GM12864 (cell line): Measurements from ENCODE around the gene PGBD1.

ENCODE experiments used
- DNase-seq: peaks from one replicate; pipeline ENCODE4 v3.0.0-alpha.2; 2011; ENCODE audit warnings: low read depth
- H3K4me3 ChIP-seq: 2 replicates; pipeline ENCODE4 v1.5.1; 2011; ENCODE audit warnings: mild to moderate bottlenecking, low read depth, low read length, control low read depth
- TF ChIP-seq, protein P1 (sequence below): IDR thresholded peaks from 2 replicates; pipeline ENCODE4 v1.5.1; 2011; ENCODE audit warnings: low read depth, mild to moderate bottlenecking, moderate library complexity, low read length, control low read depth, inconsistent platforms; ENCODE audit errors: missing control alignments

The PGBD1 gene

DNA sequence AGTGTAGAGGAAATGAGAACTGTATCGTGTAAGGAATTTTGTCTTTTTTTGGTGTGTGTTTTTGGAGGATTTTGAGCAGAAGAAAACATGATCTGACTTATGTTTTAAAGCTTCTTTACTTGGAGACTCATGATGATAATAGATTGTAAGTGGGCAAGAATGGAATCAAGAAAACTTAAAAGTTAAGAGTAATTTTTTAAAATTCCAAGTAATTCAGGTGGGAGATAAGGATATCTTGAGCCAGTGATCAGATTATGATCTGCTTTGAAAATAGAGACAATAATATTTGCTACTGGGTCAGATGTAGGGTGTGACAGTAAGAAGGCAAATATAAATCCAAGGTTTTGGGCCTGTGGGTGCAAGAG is 13.7 kb upstream of the PGBD1 start:
- TF ChIP-seq, protein P1, sequence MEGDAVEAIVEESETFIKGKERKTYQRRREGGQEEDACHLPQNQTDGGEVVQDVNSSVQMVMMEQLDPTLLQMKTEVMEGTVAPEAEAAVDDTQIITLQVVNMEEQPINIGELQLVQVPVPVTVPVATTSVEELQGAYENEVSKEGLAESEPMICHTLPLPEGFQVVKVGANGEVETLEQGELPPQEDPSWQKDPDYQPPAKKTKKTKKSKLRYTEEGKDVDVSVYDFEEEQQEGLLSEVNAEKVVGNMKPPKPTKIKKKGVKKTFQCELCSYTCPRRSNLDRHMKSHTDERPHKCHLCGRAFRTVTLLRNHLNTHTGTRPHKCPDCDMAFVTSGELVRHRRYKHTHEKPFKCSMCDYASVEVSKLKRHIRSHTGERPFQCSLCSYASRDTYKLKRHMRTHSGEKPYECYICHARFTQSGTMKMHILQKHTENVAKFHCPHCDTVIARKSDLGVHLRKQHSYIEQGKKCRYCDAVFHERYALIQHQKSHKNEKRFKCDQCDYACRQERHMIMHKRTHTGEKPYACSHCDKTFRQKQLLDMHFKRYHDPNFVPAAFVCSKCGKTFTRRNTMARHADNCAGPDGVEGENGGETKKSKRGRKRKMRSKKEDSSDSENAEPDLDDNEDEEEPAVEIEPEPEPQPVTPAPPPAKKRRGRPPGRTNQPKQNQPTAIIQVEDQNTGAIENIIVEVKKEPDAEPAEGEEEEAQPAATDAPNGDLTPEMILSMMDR, result no peak
- no peak for DNase-seq
- peak overlapping the region; percentile 77 for H3K4me3 ChIP-seq

DNA sequence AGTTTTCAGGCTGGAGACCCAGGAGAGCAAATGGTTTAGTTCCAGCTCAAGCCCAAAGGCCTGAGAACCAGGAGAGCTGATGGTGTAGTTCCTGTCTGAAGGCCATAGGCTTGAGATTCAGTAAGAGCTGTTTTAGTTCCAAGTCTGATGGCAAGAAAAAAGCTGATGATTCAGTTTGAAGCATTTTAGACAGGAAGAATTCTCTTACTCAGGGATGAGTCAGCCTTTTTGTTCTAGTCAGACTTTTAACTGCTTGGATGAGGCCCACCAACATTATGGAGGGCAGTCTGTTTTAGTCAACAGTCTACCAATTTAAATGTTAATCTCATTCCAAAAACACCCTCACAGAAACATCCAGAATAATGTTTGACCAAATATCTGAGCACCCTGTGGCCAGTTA is 11.9 kb upstream of the PGBD1 start:
- DNase-seq, result no peak
- TF ChIP-seq, protein P1, result no peak
- no peak overlapping the region for H3K4me3 ChIP-seq

DNA sequence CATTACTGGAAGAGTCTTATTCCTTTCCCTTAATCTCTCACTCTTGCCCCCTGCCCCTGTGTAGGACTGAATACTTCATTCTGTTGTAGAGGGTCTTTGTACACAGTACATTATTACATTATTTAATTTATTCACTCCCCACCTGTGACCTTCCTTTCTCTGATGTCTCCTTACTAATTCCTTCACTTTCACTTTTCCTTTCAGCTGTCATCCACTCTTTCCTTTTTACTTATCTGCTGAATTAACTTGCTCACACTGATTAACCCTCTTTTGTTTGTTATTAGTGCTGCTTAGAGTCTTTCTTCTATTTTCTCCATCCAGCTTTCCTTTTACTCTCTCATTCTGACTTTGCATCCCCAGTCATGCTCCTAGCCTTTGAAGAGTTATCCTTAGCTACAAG is 6.5 kb upstream of the PGBD1 start:
- no peak for DNase-seq
- H3K4me3 ChIP-seq, result no peak overlapping the region
- TF ChIP-seq, protein P1, result no peak

DNA sequence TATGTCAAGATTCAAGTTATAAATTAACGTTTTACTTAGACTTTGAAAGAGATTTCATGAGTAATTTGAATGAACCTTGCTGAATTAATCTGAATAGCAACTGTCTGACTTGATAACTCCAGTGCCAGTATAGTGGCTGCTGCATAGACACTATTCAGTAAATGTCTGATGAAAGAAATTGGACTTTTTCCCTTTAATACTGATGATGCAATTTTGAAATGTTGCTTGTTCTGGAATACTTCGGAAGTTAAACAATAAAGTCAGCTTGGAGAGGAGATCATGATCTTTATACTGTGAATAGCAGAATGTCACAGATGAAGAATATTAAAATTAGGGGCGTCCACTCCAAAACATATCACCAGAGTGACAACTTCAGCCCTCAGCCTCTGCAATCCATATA is 3.6 kb upstream of the PGBD1 start:
- TF ChIP-seq, protein P1, result no peak
- no peak for DNase-seq
- H3K4me3 ChIP-seq, result no peak overlapping the region

DNA sequence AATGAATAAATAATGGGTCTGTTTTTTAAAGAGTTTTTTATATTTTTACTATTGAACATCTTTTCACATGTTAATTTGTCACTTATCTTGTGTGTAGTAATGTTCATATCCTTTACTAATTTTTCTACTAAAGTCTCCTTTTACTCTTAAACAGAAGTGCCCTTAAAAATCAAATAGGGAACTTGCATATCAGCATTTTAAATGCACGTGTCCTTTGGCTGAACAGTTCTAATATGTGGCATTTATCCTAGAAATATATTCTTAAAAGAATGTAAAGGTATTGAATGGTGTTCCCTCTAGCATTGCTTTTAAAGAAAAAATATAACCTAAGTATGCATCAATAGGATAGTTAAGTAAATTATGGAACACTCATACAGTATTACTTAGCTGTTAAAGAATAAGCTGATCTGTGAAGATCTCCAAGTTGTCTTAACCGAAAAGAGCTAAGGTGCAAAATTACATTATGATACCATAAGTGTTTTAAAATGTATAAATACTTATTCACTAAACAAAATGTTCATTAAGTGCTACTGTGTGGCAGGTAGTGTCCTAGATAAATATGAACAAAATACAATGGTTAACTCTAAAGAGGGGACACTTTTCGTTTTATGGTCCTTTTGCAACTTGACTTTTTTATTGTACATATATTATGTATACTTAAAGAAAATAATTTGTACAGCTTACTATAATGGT is 631 bp upstream of the PGBD1 start:
- H3K4me3 ChIP-seq, result peak overlapping the region; percentile 76; the same call in 1 of the 2 replicates
- TF ChIP-seq, protein P1, result no peak
- DNase-seq, result no peak

DNA sequence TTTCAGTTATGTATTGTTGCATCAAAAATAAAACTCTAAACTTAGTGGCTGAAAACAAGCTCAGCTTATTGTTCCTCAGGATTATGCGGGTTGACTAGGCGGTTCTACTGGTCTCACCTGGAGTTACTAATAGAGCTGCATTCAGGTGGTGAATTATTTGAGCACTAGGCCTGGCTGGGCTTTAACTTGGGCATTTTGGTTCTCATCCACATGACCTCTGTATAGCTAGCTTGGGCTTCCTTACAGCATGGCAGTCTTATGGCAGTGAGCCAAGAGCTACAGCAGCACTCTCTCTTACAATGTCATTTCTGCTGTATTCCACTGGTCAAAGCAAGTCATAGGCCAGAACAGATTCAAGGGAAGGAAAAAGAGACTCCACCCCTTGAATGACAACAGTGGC is 1.6 kb downstream of the PGBD1 start:
- no peak overlapping the region for H3K4me3 ChIP-seq
- DNase-seq, result no peak
- TF ChIP-seq, protein P1, result no peak

DNA sequence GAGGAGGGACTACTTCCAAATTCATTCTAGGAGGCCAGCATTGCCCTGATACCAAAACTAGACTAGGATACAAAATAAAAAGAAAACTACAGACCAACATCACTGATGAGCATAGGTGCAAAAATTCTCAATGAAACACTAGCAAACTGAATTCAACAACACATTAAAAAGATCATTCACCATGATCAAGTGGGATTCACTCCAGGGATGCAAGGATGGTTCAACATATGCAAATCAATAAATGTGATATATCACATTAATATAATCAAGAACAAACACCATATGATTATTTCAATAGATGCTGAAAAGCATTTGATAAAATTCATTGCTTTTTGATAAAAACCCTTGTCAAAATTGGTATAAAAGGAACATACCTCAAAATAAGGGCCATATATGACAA is 10.2 kb downstream of the PGBD1 start:
- H3K4me3 ChIP-seq, result no peak overlapping the region
- DNase-seq, result no peak
- TF ChIP-seq, protein P1, result no peak
